A549 (cell line): ENCODE data around the gene CNTFR. TPM values are rescaled to one million over a fixed set of nuclear protein-coding genes. Genes with fewer than 3 reads are reported as not detected.

Source experiments
- ATAC-seq, 2 experiments: fragments of 200-7000 bp in 1 of 2; fragments of >200 bp in 1 of 2; cut with Nextera tagmentation in 1 of 2; cut with Tn5 transposase in 1 of 2; 3 replicates each; pipeline versions ENCODE4 v1.8.0 to v1.9.1; 2018 to 2020; ENCODE audit warnings: mild to moderate bottlenecking in 1 of 2, moderate library complexity in 1 of 2
- CTCF ChIA-PET: fragments of 300-600 bp; sonication (Branson Sonifier 250); formaldehyde crosslinking; extraction: SDS; loops from one replicate; lab custom pipeline; 2021; ENCODE audit warnings: antibody characterized with exemption, inconsistent platforms; lab: Yijun Ruan, JAX
- POLR2A ChIA-PET: fragments of 350-600 bp; formaldehyde crosslinking; extraction: SDS; loops from one replicate; lab custom pipeline; 2021; ENCODE audit warnings: antibody characterized with exemption, inconsistent platforms; lab: Yijun Ruan, JAX
- DNase-seq, 2 experiments: peaks; one replicate each; pipeline versions ENCODE4 v3.0.0 to v3.0.0-alpha.2; 2011 to 2016; ENCODE audit warnings: low read depth in 1 of 2, low spot score in 1 of 2
- FAIRE-seq: peaks from 2 replicates; lab custom pipeline; 2011; peaks lifted over from hg19 to GRCh38; lab: Jason Lieb, UNC
- H3K27ac ChIP-seq, 2 experiments: fragments of >200 bp; sonication (Bioruptor Twin); formaldehyde crosslinking; 3 replicates each; pipeline ENCODE4 v1.5.1; 2016 to 2017
- H3K4me1 ChIP-seq: fragments of >200 bp; sonication (Bioruptor Twin); formaldehyde crosslinking; 3 replicates; pipeline ENCODE4 v1.6.1; 2016
- H3K4me2 ChIP-seq: fragments of >200 bp; sonication (Bioruptor Twin); formaldehyde crosslinking; 3 replicates; pipeline ENCODE4 v1.6.1; 2016
- H3K4me3 ChIP-seq: fragments of >200 bp; sonication (Bioruptor Twin); formaldehyde crosslinking; 3 replicates; pipeline ENCODE4 v1.5.1; 2016
- H3K9me3 ChIP-seq: fragments of >200 bp; sonication (Bioruptor Twin); formaldehyde crosslinking; 3 replicates; pipeline ENCODE4 v1.6.1; 2016
- CTCF ChIP-seq: fragments of >200 bp; sonication (Bioruptor Twin); formaldehyde crosslinking; IDR thresholded peaks from 3 replicates; pipeline ENCODE4 v1.5.1; 2016
- ELK1 ChIP-seq: fragments of 150-350 bp; IDR thresholded peaks from 2 replicates; pipeline ENCODE4 v1.6.1; 2014; ENCODE audit warnings: low read depth, mild to moderate bottlenecking, low read length
- EP300 ChIP-seq, 2 experiments: fragments of >200 bp; sonication (Bioruptor Twin); formaldehyde crosslinking; IDR thresholded peaks; 2 replicates in 1 of 2; 3 replicates in 1 of 2; pipeline ENCODE4 v1.6.1; 2016 to 2017
- ESRRA ChIP-seq: fragments of 150-350 bp; IDR thresholded peaks from 2 replicates; pipeline ENCODE4 v1.6.1; 2014; ENCODE audit warnings: mild to moderate bottlenecking, low read length, borderline replicate concordance
- FOSL2 ChIP-seq, 2 experiments: fragments of 450-650 bp in 1 of 2; fragments of >200 bp in 1 of 2; sonication (Bioruptor Twin) in 1 of 2; formaldehyde crosslinking; IDR thresholded peaks; 2 replicates each; pipeline versions ENCODE4 v1.5.0 to v1.6.1; 2016 to 2020; ENCODE audit warnings: mild to moderate bottlenecking in 1 of 2, moderate library complexity in 1 of 2
- HMGXB4 ChIP-seq: fragments of 250-450 bp; sonication (Bioruptor Pico); IDR thresholded peaks from 2 replicates; pipeline ENCODE4 v1.5.0; 2021; ENCODE audit warnings: mild to moderate bottlenecking, moderate library complexity, borderline replicate concordance
- MAFK ChIP-seq: fragments of 450-650 bp; IDR thresholded peaks from 2 replicates; pipeline ENCODE4 v1.6.1; 2014; ENCODE audit not compliant: partially characterized antibody
- MAX ChIP-seq: IDR thresholded peaks from 2 replicates; pipeline ENCODE4 v1.6.1; 2012
- MAZ ChIP-seq: fragments of 150-350 bp; IDR thresholded peaks from 2 replicates; pipeline ENCODE4 v1.6.1; 2014; ENCODE audit warnings: antibody characterized with exemption, low read depth, low read length, borderline replicate concordance
- MYC ChIP-seq: IDR thresholded peaks from 2 replicates; pipeline ENCODE4 v1.6.1; 2012; ENCODE audit warnings: mild to moderate bottlenecking, inconsistent platforms, low read length, improper control_type of control experiment, borderline replicate concordance
- NFE2L2 ChIP-seq: fragments of 150-350 bp; conservative IDR thresholded peaks from 2 replicates; pipeline ENCODE4 v1.6.1; 2014; ENCODE audit warnings: low read length
- PHF8 ChIP-seq: fragments of 200-600 bp; sonication (generic); IDR thresholded peaks from 2 replicates; pipeline ENCODE4 v1.6.1; 2016; ENCODE audit warnings: low read depth, mild to moderate bottlenecking, antibody characterized with exemption, moderate library complexity, borderline replicate concordance
- RCOR1 ChIP-seq: fragments of 150-350 bp; IDR thresholded peaks from 2 replicates; pipeline ENCODE4 v1.6.1; 2014; ENCODE audit warnings: antibody characterized with exemption, low read length, low read depth
- RFX5 ChIP-seq: fragments of 450-650 bp; IDR thresholded peaks from 2 replicates; pipeline ENCODE4 v1.7.1; 2014; ENCODE audit warnings: antibody characterized with exemption, mild to moderate bottlenecking, moderate library complexity
- TFCP2L1 ChIP-seq: fragments of 250-450 bp; sonication (Bioruptor Pico); IDR thresholded peaks from 2 replicates; pipeline ENCODE4 v1.5.0; 2021; ENCODE audit warnings: mild to moderate bottlenecking
- USF2 ChIP-seq: fragments of 450-650 bp; IDR thresholded peaks from 2 replicates; pipeline ENCODE4 v1.6.1; 2014; ENCODE audit warnings: antibody characterized with exemption
- WGBS: methylation state at CpG from one replicate; pipeline ENCODE4 v1.1.6; 2017; ENCODE audit errors: missing lambda C conversion rate; 5-methylcytosine and 5-hydroxymethylcytosine counted together
- polyA plus RNA-seq, 4 experiments: library from polyadenylated mRNA; depleted of rRNA in 3 of 4; stranded (reverse); fragments of >200 nt; fragmentation: RNase III in 1 of 4; extraction: RNeasy Plus Mini Kit Qiagen cat#74134 plus additional on column Dnase treatment in 1 of 4; gene quantifications; 2 replicates in 3 of 4; 3 replicates in 1 of 4; pipeline ENCODE4 v1.2.3, GENCODE V29; 2011 to 2017

CNTFR gene
- polyA plus RNA-seq, 2 of the 4 experiments (the other 2 are of a cell fraction): 0.09 TPM; not detected in 1

- no peak overlapping the region for H3K27ac ChIP-seq
- ChIA-PET CTCF (interaction anchor here (0.6 to 3.3 kb wide), 5 partner anchors 10 to 175 kb away, joined by 3 to 10 read pairs (median 4); no protein-coding TSS in a partner anchor), POLR2A (no interaction called here)
- FAIRE-seq (no peak), ATAC-seq (no peak), DNase-seq (no peak)
- no peak for TF ChIP-seq MAZ
- no peak for TF ChIP-seq CTCF
- TF ChIP-seq PHF8: no peak
- TF ChIP-seq ELK1: no peak
- TF ChIP-seq NFE2L2: no peak
- WGBS: 48% methylated on average over 3 of the region's 3 CpGs
- H3K4me3 ChIP-seq: no peak overlapping the region
- H3K4me1 ChIP-seq: no peaks in the 10 kb centered on the region
- H3K4me2 ChIP-seq: no peak overlapping the region
- no peaks in the 10 kb centered on the region for H3K9me3 ChIP-seq
Observed at GRCh38 chr9:34508463-34508862, 81.1 kb downstream of the CNTFR start.

GRCh38 chr9:34507966-34508365, 81.6 kb downstream of the CNTFR start:
- Histone ChIP-seq H3K4me1 (peaks cover 4% of the 10 kb centered on the region; the same call in 1 of the 3 replicates), H3K4me3 (no peak overlapping the region), H3K4me2 (no peak overlapping the region), H3K27ac (no peak overlapping the region), H3K9me3 (no peaks in the 10 kb centered on the region)
- POLR2A ChIA-PET: no interaction called here
- FAIRE-seq: no peak
- no peak for DNase-seq
- CTCF ChIA-PET: interaction anchor here (0.6 to 3.3 kb wide), 6 partner anchors 10 to 175 kb away, joined by 3 to 13 read pairs (median 6); no protein-coding TSS in a partner anchor
- no peak for ATAC-seq
- TF ChIP-seq TFCP2L1 (CRISPR knock-in tag): no peak
- TF ChIP-seq MAZ: no peak
- TF ChIP-seq FOSL2 (IDR thresholded peaks at IDR 0.05): no peak
- no peak for TF ChIP-seq FOSL2 (CRISPR knock-in tag; IDR thresholded peaks at IDR 0.05)
- no peak for TF ChIP-seq MYC

GRCh38 chr9:34507556-34507955, 82.0 kb downstream of the CNTFR start:
- Histone ChIP-seq H3K4me3 (no peak overlapping the region), H3K4me2 (no peak overlapping the region)
- 52% methylated on average over 5 of the region's 5 CpGs for WGBS
- no peak for ATAC-seq
- CTCF ChIA-PET: interaction anchor here (1.1 to 3.3 kb wide), 7 partner anchors 31 to 175 kb away, joined by 3 to 13 read pairs (median 3); no protein-coding TSS in a partner anchor
- TF ChIP-seq RFX5 (no peak), EP300 (IDR thresholded peaks at IDR 0.05) (no peak), MAFK (no peak), ESRRA (no peak), HMGXB4 (no peak), MAX (no peak), PHF8 (no peak), RCOR1 (no peak), USF2 (no peak), ELK1 (no peak), MAZ (no peak), NFE2L2 (no peak)
- TF ChIP-seq, all 56 proteins: peak for 0
- FAIRE-seq: no peak
- H3K9me3 ChIP-seq: no peaks in the 10 kb centered on the region
- peaks cover 6% of the 10 kb centered on the region; the same call in 1 of the 3 replicates for H3K4me1 ChIP-seq
- no peak overlapping the region for H3K27ac ChIP-seq
- POLR2A ChIA-PET: no interaction called here
- DNase-seq: no peak
